Measurements from ENCODE around the gene GAS6. TPM values are rescaled to one million over a fixed set of nuclear protein-coding genes. Genes with fewer than 3 reads are reported as not detected.

The GAS6 gene
- total RNA-seq, 3 donors from 2014 or later = 101 to 168 (median 113) TPM

- no peaks in the 10 kb centered on the region for H3K36me3 ChIP-seq (ENCODE audit: low read depth)
- ATAC-seq (no peak), DNase-seq (no peak)
- H3K4me1 ChIP-seq (ENCODE audit: low read depth) = no peaks in the 10 kb centered on the region
- H3K9me3 ChIP-seq = peaks cover 5% of the 10 kb centered on the region
- H3K4me3 ChIP-seq = no peak overlapping the region
- TF ChIP-seq CTCF (IDR thresholded peaks at IDR 0.05) = no peak
- intact Hi-C loops (cut with DNase I, micrococcal nuclease) = loop anchor here in 1 of 2 donors (10.0 kb wide), 1 partner anchor 123 kb away; no protein-coding TSS in a partner anchor
These were observed 52.6 kb downstream of the GAS6 start for GRCh38 chr13:113811081-113811928.

GRCh38 chr13:113810640-113811039 is 53.2 kb downstream of the GAS6 start:
- no peak for DNase-seq
- Histone ChIP-seq H3K4me1 (ENCODE audit: low read depth) (no peaks in the 10 kb centered on the region), H3K4me3 (no peak overlapping the region), H3K9me3 (peaks cover 5% of the 10 kb centered on the region), H3K36me3 (ENCODE audit: low read depth) (no peaks in the 10 kb centered on the region)
- TF ChIP-seq CTCF (IDR thresholded peaks at IDR 0.05) = no peak
- no peak for ATAC-seq
- intact Hi-C loops (cut with DNase I, micrococcal nuclease) = loop anchor here in 1 of 2 donors (10.0 kb wide), 1 partner anchor 124 kb away; no protein-coding TSS in a partner anchor

GRCh38 chr13:113809934-113810333 is 53.9 kb downstream of the GAS6 start:
- intact Hi-C loops (cut with DNase I, micrococcal nuclease) = loop anchor here in 1 of 2 donors (10.0 kb wide), 1 partner anchor 125 kb away; no protein-coding TSS in a partner anchor

GRCh38 chr13:113808058-113808834 is 55.6 kb downstream of the GAS6 start:
- ATAC-seq = no peak
- intact Hi-C loops (cut with DNase I, micrococcal nuclease) = no loop called here

More at GRCh38 chr13:113809934-113810333, 53.9 kb downstream of the GAS6 start:
- Histone ChIP-seq H3K4me3 (no peak overlapping the region), H3K4me1 (ENCODE audit: low read depth) (no peaks in the 10 kb centered on the region), H3K36me3 (ENCODE audit: low read depth) (no peaks in the 10 kb centered on the region), H3K9me3 (peaks cover 5% of the 10 kb centered on the region)
- DNase-seq = no peak
- no peak for ATAC-seq
- TF ChIP-seq CTCF (IDR thresholded peaks at IDR 0.05) = no peak

More at GRCh38 chr13:113808058-113808834, 55.6 kb downstream of the GAS6 start:
- no peak overlapping the region for H3K4me3 ChIP-seq
- H3K9me3 ChIP-seq = peaks cover 5% of the 10 kb centered on the region
- no peaks in the 10 kb centered on the region for H3K4me1 ChIP-seq (ENCODE audit: low read depth)
- TF ChIP-seq CTCF (IDR thresholded peaks at IDR 0.05) = no peak
- DNase-seq = no peak
- no peaks in the 10 kb centered on the region for H3K36me3 ChIP-seq (ENCODE audit: low read depth)
